Neural cell (in vitro differentiated cells): Measurements from ENCODE around the gene VIT. TPM values are rescaled to one million over a fixed set of nuclear protein-coding genes. Genes with fewer than 3 reads are reported as not detected.

Source experiments
- H2AFZ ChIP-seq: fragments of 200-600, 300-800 bp; sonication (generic), shearing (Covaris generic); 2 replicates; pipeline ENCODE4 v1.6.0; 2014; ENCODE audit warnings: low read depth, mild to moderate bottlenecking, antibody characterized with exemption, low read length, moderate library complexity
- H3F3A ChIP-seq: fragments of 200-600 bp; shearing (Covaris generic); 2 replicates; pipeline ENCODE4 v1.6.1; 2016; ENCODE audit warnings: mild to moderate bottlenecking, moderate library complexity, mixed read lengths, antibody characterized with exemption, low read length; ENCODE audit not compliant: insufficient read depth, poor library complexity, severe bottlenecking
- H3K27ac ChIP-seq: fragments of 200-600, 300-800 bp; sonication (generic), shearing (Covaris generic); 2 replicates; pipeline ENCODE4 v1.5.1; 2014; ENCODE audit warnings: mild to moderate bottlenecking, low read length, moderate library complexity
- H3K27me3 ChIP-seq: fragments of 300-800, 200-600 bp; sonication (generic), shearing (Covaris generic); 2 replicates; pipeline ENCODE4 v1.6.0; 2014; ENCODE audit warnings: mild to moderate bottlenecking, low read depth, low read length, moderate library complexity; ENCODE audit not compliant: insufficient read depth
- H3K36me3 ChIP-seq: fragments of 300-800, 200-600 bp; sonication (generic), shearing (Covaris generic); 2 replicates; pipeline ENCODE4 v1.5.1; 2014; ENCODE audit warnings: mild to moderate bottlenecking, antibody characterized with exemption, low read length, moderate library complexity; ENCODE audit not compliant: insufficient read depth
- H3K4me2 ChIP-seq: fragments of 300-800, 200-600 bp; sonication (generic), shearing (Covaris generic); 2 replicates; pipeline ENCODE4 v1.6.0; 2014; ENCODE audit warnings: mild to moderate bottlenecking, low read length
- H3K4me3 ChIP-seq: fragments of 300-800, 200-600 bp; sonication (generic), shearing (Covaris generic); 2 replicates; pipeline ENCODE4 v1.5.1; 2014; ENCODE audit warnings: mild to moderate bottlenecking, low read length, moderate library complexity
- H3K79me2 ChIP-seq: fragments of 200-600 bp; shearing (Covaris generic); replicated peaks from 2 replicates; pipeline ENCODE4 v1.6.0; 2014; ENCODE audit warnings: mild to moderate bottlenecking, low read length, moderate library complexity; ENCODE audit not compliant: insufficient read depth
- H3K9ac ChIP-seq: fragments of 300-800, 200-600 bp; sonication (generic), shearing (Covaris generic); 2 replicates; pipeline ENCODE4 v1.6.1; 2016; ENCODE audit warnings: mild to moderate bottlenecking, low read length, mixed read lengths
- H3K9me2 ChIP-seq: fragments of 200-600 bp; shearing (Covaris generic); 2 replicates; pipeline ENCODE4 v1.6.1; 2016; ENCODE audit warnings: mild to moderate bottlenecking, low read length, mixed read lengths; ENCODE audit not compliant: insufficient read depth
- H3K9me3 ChIP-seq: fragments of 200-600, 300-800 bp; sonication (generic), shearing (Covaris generic); 2 replicates; pipeline ENCODE4 v1.6.1; 2016; ENCODE audit warnings: mild to moderate bottlenecking, mixed run types, low read length, moderate library complexity, mixed read lengths
- H4K20me1 ChIP-seq: fragments of 200-600 bp; shearing (Covaris generic); 2 replicates; pipeline ENCODE4 v1.6.1; 2016; ENCODE audit warnings: mild to moderate bottlenecking, mixed run types; ENCODE audit not compliant: insufficient read depth
- EP300 ChIP-seq: fragments of 450-650 bp; conservative IDR thresholded peaks from 2 replicates; pipeline ENCODE4 v1.6.1; 2014; ENCODE audit warnings: antibody characterized with exemption, mild to moderate bottlenecking, moderate library complexity; ENCODE audit not compliant: poor library complexity, severe bottlenecking
- POLR2AphosphoS5 ChIP-seq: IDR thresholded peaks from 2 replicates; pipeline ENCODE4 v1.6.1; 2012
- RAD21 ChIP-seq: fragments of 450-650 bp; conservative IDR thresholded peaks from 2 replicates; pipeline ENCODE4 v1.6.1; 2014; ENCODE audit warnings: antibody characterized with exemption, mild to moderate bottlenecking, moderate library complexity
- SMC3 ChIP-seq: fragments of 450-650 bp; conservative IDR thresholded peaks from 2 replicates; pipeline ENCODE4 v1.6.1; 2014; ENCODE audit warnings: antibody characterized with exemption, mild to moderate bottlenecking, moderate library complexity; ENCODE audit not compliant: poor library complexity
- TAF1 ChIP-seq: IDR thresholded peaks from 2 replicates; pipeline ENCODE4 v1.6.1; 2012; ENCODE audit warnings: low read depth
- polyA plus RNA-seq: library from polyadenylated mRNA; depleted of rRNA; stranded (reverse); fragments of >200 nt; gene quantifications from 2 replicates; pipeline ENCODE4 v1.2.3, GENCODE V29; 2014
- TF ChIP-seq, protein P1 (sequence below): fragments of 450-650 bp; IDR thresholded peaks from 2 replicates; pipeline ENCODE4 v1.5.1; 2014; ENCODE audit warnings: antibody characterized with exemption, mild to moderate bottlenecking, moderate library complexity; ENCODE audit not compliant: poor library complexity, severe bottlenecking
- TF ChIP-seq, protein P2 (sequence below): IDR thresholded peaks from 2 replicates; pipeline ENCODE4 v1.6.1; 2012; ENCODE audit warnings: borderline replicate concordance

Gene VIT
- polyA plus RNA-seq, 1 donor from 2014 or later: not detected

DNA sequence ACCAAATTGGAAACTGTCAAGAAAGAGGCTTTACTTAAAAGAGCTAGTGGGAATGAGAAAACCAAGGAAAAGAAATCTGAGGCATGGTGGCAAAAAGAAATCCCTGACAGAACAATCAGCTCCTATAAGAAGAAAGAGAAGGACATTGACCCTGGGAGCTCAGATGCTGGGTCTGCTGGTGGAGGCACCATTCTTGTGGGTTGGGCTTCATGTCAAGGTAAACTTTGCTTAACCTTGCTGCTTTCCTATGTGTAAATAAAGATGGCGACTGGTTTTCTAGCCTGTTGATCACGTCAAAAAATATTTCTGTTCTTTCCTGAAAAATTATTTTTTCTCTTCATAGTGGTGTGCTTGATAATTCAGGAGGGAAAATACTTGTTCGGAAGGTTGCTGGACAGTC, 58.1 kb downstream of the VIT start:
- Histone ChIP-seq H3K9me2 (no peaks in the 10 kb centered on the region), H3K4me3 (no peak overlapping the region), H3K9ac (no peak overlapping the region), H3F3A (no peaks in the 10 kb centered on the region), H3K9me3 (no peaks in the 10 kb centered on the region), H3K27ac (no peak overlapping the region), H3K27me3 (no peaks in the 10 kb centered on the region), H4K20me1 (no peaks in the 10 kb centered on the region), H3K36me3 (no peaks in the 10 kb centered on the region), H2AFZ (no peak overlapping the region), H3K4me2 (no peak overlapping the region), H3K79me2 (no peaks in the 10 kb centered on the region)
- TF ChIP-seq, protein P1, sequence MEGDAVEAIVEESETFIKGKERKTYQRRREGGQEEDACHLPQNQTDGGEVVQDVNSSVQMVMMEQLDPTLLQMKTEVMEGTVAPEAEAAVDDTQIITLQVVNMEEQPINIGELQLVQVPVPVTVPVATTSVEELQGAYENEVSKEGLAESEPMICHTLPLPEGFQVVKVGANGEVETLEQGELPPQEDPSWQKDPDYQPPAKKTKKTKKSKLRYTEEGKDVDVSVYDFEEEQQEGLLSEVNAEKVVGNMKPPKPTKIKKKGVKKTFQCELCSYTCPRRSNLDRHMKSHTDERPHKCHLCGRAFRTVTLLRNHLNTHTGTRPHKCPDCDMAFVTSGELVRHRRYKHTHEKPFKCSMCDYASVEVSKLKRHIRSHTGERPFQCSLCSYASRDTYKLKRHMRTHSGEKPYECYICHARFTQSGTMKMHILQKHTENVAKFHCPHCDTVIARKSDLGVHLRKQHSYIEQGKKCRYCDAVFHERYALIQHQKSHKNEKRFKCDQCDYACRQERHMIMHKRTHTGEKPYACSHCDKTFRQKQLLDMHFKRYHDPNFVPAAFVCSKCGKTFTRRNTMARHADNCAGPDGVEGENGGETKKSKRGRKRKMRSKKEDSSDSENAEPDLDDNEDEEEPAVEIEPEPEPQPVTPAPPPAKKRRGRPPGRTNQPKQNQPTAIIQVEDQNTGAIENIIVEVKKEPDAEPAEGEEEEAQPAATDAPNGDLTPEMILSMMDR: no peak
- TF ChIP-seq TAF1: no peak
- TF ChIP-seq, protein P2, sequence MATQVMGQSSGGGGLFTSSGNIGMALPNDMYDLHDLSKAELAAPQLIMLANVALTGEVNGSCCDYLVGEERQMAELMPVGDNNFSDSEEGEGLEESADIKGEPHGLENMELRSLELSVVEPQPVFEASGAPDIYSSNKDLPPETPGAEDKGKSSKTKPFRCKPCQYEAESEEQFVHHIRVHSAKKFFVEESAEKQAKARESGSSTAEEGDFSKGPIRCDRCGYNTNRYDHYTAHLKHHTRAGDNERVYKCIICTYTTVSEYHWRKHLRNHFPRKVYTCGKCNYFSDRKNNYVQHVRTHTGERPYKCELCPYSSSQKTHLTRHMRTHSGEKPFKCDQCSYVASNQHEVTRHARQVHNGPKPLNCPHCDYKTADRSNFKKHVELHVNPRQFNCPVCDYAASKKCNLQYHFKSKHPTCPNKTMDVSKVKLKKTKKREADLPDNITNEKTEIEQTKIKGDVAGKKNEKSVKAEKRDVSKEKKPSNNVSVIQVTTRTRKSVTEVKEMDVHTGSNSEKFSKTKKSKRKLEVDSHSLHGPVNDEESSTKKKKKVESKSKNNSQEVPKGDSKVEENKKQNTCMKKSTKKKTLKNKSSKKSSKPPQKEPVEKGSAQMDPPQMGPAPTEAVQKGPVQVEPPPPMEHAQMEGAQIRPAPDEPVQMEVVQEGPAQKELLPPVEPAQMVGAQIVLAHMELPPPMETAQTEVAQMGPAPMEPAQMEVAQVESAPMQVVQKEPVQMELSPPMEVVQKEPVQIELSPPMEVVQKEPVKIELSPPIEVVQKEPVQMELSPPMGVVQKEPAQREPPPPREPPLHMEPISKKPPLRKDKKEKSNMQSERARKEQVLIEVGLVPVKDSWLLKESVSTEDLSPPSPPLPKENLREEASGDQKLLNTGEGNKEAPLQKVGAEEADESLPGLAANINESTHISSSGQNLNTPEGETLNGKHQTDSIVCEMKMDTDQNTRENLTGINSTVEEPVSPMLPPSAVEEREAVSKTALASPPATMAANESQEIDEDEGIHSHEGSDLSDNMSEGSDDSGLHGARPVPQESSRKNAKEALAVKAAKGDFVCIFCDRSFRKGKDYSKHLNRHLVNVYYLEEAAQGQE: no peak
- TF ChIP-seq EP300: no peak
- TF ChIP-seq RAD21: no peak
- no peak for TF ChIP-seq POLR2AphosphoS5
- TF ChIP-seq SMC3: no peak

DNA sequence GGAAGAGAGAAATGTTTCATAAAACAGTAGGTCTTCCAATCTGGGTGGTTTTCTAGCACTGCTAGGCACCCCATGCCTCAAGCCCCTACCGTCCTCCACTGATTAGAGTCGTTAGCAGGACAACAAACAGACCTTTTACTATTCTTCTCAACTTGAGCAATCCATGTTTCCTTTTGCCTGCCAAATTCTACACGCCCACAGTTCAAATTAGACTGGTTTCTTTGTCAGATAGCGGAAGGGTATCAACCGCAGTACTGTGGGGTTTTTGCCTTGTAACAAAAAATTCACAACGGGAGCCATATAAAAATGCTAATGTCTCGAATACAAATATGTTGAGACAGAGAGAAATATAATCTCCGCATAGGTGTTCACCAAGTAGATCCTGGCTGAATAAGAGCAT, 59.9 kb downstream of the VIT start:
- no peak overlapping the region for H3K9ac ChIP-seq
- H4K20me1 ChIP-seq: no peaks in the 10 kb centered on the region
- no peaks in the 10 kb centered on the region for H3K9me3 ChIP-seq
- no peaks in the 10 kb centered on the region for H3K27me3 ChIP-seq
- no peaks in the 10 kb centered on the region for H3F3A ChIP-seq
- H3K79me2 ChIP-seq: no peaks in the 10 kb centered on the region
- H3K4me2 ChIP-seq: no peak overlapping the region
- no peak overlapping the region for H3K4me3 ChIP-seq
- TF ChIP-seq TAF1 (no peak), RAD21 (no peak), SMC3 (no peak), POLR2AphosphoS5 (no peak)
- no peak overlapping the region for H3K27ac ChIP-seq
- H2AFZ ChIP-seq: no peak overlapping the region
- no peaks in the 10 kb centered on the region for H3K36me3 ChIP-seq
- H3K9me2 ChIP-seq: no peaks in the 10 kb centered on the region

DNA sequence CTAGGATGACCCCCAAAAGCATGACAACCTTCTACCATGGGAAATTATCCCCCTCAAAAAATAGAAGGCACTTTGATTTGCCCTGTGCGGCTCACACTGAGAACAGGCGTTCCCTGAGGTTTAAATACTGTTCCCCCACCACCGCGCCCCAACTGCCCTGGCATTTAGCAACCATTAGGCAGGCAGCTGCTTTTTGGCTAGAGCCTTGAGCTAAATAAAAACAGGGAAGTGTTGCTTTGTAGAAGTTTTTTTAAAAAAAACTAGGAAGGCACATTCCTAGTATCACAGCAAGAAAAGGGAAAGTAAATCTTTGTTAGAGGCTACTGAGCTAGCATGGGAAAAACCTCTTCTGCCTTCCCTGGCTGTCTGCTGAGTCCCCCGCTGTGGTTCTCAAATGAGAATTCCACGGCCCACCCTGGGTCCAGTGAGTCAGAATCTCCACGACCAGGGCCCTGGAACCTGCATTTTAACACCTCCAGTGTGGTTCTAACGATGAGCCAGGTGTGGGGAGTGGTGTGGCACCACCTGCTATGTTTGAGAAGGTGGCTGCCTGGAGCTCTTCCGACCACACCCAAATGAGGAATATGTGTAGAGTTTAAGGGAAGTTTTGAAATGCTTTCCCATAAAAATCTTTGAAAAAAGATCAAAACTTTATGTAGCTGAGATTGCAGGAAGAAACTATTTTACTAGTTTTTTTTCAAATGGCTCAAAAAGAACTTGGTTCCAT, 66.4 kb downstream of the VIT start:
- H3K9ac ChIP-seq: no peak overlapping the region
- H3K9me3 ChIP-seq: no peaks in the 10 kb centered on the region
- no peaks in the 10 kb centered on the region for H4K20me1 ChIP-seq
- no peaks in the 10 kb centered on the region for H3K79me2 ChIP-seq
- no peak overlapping the region for H3K4me2 ChIP-seq
- H3F3A ChIP-seq: no peaks in the 10 kb centered on the region
- no peak overlapping the region for H3K4me3 ChIP-seq
- no peak for TF ChIP-seq EP300
- TF ChIP-seq, protein P2: no peak
- TF ChIP-seq POLR2AphosphoS5: no peak
- H3K27me3 ChIP-seq: no peaks in the 10 kb centered on the region
- H3K27ac ChIP-seq: no peak overlapping the region
- no peaks in the 10 kb centered on the region for H3K36me3 ChIP-seq
- no peak overlapping the region for H2AFZ ChIP-seq
- H3K9me2 ChIP-seq: no peaks in the 10 kb centered on the region
